Nasal cavity respiratory epithelium epithelial cell of viscerocranial mucosa (primary cell): ENCODE data around the gene STAG1. TPM values are rescaled to one million over a fixed set of nuclear protein-coding genes. Genes with fewer than 3 reads are reported as not detected.

Source experiments
- total RNA-seq: library from RNA; depleted of rRNA; stranded (reverse); fragments of >200 nt; gene quantifications from 2 replicates; pipeline ENCODE4 v1.2.3, GENCODE V29; 2014

Gene STAG1
- 27.7 and 30.8 TPM in 2 replicates for total RNA-seq

GRCh38 chr3:136752172-136752421 is at the start of gene STAG1:
Gene STAG1 (minus strand): TSS chr3:136752378. CDS start chr3:136630898, 121,480 bp downstream.

Other genes with a start within 250 kb of the STAG1 start
- gene SLC35G2, start 66.7 kb upstream of the STAG1 start, total RNA-seq, result 3.8 and 5.8 TPM in 2 replicates
- 81.0 and 111 TPM in 2 replicates for gene NCK1, start 109.8 kb upstream of the STAG1 start, total RNA-seq
- 164 and 183 TPM in 2 replicates for gene IL20RB, start 205.6 kb upstream of the STAG1 start, total RNA-seq